Hindlimb muscle (tissue), 1 donor: ENCODE data around the gene CCNL1. TPM values are rescaled to one million over a fixed set of nuclear protein-coding genes. Genes with fewer than 3 reads are reported as not detected.
"Not testable (repeated sequence)": the region's sequence is repeated elsewhere in the genome, so short reads cannot be mapped to it uniquely, and the experiment has no call there.

Experiments used
- DNase-seq: peaks from one replicate; pipeline ENCODE4 v3.0.0-alpha.2; 2013
- polyA plus RNA-seq: library from polyadenylated mRNA; unstranded; fragments of 120-200 nt; gene quantifications from one replicate; pipeline ENCODE4 v1.2.1, GENCODE V29; 2013; ENCODE audit not compliant: insufficient read length

Gene CCNL1
- polyA plus RNA-seq, 1 donor = 76.1 TPM

GRCh38 chr3:157103280-157103679 lies 56.7 kb downstream of the CCNL1 start:
- no peak for DNase-seq

- not testable (repeated sequence) for DNase-seq
Observed at GRCh38 chr3:157102595-157102994, 57.4 kb downstream of the CCNL1 start.

GRCh38 chr3:157102098-157102497 lies 57.8 kb downstream of the CCNL1 start:
- no peak for DNase-seq

DNA sequence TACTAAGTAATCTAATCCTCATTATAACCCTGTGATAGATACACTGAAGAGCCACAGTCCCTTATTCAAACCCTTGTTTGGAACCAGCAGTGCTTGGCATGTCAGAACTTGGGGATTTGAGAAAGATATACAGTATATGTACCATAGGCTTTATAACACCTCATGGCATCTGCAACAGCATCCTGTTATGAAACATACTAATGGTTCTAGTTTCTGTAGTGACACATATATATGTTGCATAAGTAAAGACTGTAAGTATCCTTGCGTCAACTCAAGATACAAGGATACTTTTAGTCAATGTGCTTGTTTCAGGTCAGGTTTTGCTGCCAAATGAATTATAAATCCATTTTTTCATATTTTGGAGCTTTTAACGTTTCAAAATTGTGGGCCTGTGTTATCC lies 58.5 kb downstream of the CCNL1 start:
- no peak for DNase-seq

GRCh38 chr3:157100608-157101396 lies 59.1 kb downstream of the CCNL1 start:
- DNase-seq = no peak

- DNase-seq = no peak
Observed at GRCh38 chr3:157100096-157100477, 59.9 kb downstream of the CCNL1 start.

- no peak for DNase-seq
Observed at GRCh38 chr3:157099326-157100095, 60.4 kb downstream of the CCNL1 start.

GRCh38 chr3:157098823-157099185 lies 61.1 kb downstream of the CCNL1 start:
- no peak for DNase-seq

DNA sequence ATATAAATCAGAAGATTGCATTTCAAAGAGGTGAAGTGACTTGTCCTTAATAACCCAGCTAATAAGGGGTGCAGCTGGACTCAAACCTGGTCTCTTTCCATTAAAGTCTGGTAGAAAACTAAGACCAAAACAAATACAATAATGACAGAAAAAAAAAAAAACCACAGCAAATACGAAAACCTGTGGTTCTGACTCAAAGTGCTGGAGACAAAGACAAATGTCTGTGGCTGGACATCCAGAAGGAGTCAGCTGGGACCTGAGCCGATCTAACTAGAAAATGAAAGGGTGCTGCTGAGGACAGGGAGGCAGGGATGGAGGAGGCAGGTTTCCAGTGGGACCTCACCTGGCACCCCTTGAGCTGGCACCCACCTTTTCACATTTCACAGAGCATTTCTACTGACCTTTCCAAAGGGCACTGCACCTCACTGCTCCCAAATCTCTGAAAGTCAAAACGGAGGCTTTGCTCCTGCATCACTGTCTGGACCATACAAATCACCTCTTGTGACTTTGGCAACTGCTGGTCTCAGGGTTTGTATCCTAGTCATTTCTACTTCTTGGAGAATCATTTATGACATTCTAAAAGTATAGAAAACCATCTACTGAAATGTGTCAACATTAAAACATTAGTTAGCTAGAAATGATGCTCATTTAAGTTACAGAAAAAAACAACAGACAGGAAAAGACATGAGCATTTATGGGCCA lies 61.7 kb downstream of the CCNL1 start:
- DNase-seq = no peak
